Adrenal gland (tissue), 12 donors: ENCODE measurements around the gene FZR1. TPM values are rescaled to one million over a fixed set of nuclear protein-coding genes. Genes with fewer than 3 reads are reported as not detected.

Experiments used
- DNase-seq, 7 donors: peaks; one replicate each; pipeline ENCODE4 v3.0.0-alpha.2; 2019 to 2020
- H3K27ac ChIP-seq, 5 donors: fragments of 200-600 bp; sonication (generic) in 4 of 5; 1 replicate in 3 of 5; 2 replicates in 2 of 5; pipeline versions ENCODE4 v1.5.1 to v1.8.0; 2016 to 2020; ENCODE audit warnings: mild to moderate bottlenecking in 1 of 5
- H3K27me3 ChIP-seq: fragments of 200-600 bp; 2 replicates; pipeline ENCODE4 v1.8.0; 2021
- H3K36me3 ChIP-seq, 2 donors: fragments of 200-600 bp; replicated peaks in 1 of 2; 1 replicate in 1 of 2; 2 replicates in 1 of 2; pipeline versions ENCODE4 v1.5.1 to v1.8.0; 2018 to 2022
- H3K4me1 ChIP-seq, 2 donors: fragments of 200-600 bp; replicated peaks in 1 of 2; 1 replicate in 1 of 2; 2 replicates in 1 of 2; pipeline versions ENCODE4 v1.5.1 to v1.8.0; 2018 to 2021
- H3K4me3 ChIP-seq, 4 donors: fragments of 200-600 bp; sonication (generic) in 3 of 4; one replicate each; pipeline ENCODE4 v1.5.1; 2016 to 2018
- H3K9me3 ChIP-seq, 3 donors: fragments of 200-600 bp; sonication (generic) in 1 of 3; replicated peaks in 1 of 3; 1 replicate in 2 of 3; 2 replicates in 1 of 3; pipeline versions ENCODE4 v1.5.1 to v1.8.0; 2016 to 2021
- POLR2A ChIP-seq, 2 donors: fragments of 450-650 bp; IDR thresholded peaks; one replicate each; pipeline ENCODE4 v1.6.1; 2017; ENCODE audit warnings: antibody characterized with exemption in 2 of 2, mild to moderate bottlenecking in 2 of 2, moderate library complexity in 1 of 2
- whole genome bisulfite sequencing, 4 donors: extraction: QIAGEN DNeasy Blood & Tissue Kit in 2 of 4; methylation state at CpG; one replicate each; pipeline versions ENCODE4 v1.1.5 to v1.1.7; 2013 to 2017; 5-methylcytosine and 5-hydroxymethylcytosine counted together
- intact Hi-C, 2 donors: fragments of 100-400 bp; cut with DNase I; formaldehyde crosslinking; loops; one replicate each; pipeline versions ENCODE4 v1.14.1 to v1.15.0; 2022 to 2023
- polyA plus RNA-seq, 3 donors: library from polyadenylated mRNA; stranded (reverse); fragments of 200-250 nt in 2 of 3; fragments of 350-450 nt in 1 of 3; fragmentation: Illumina TruSeq in 1 of 3; extraction: RNeasy Lipid Tissue Mini Kit (QIAGEN cat#74804) in 1 of 3; gene quantifications; one replicate each; pipeline ENCODE4 v1.2.3, GENCODE V29; 2013 to 2014
- total RNA-seq, 9 donors: library from RNA; depleted of rRNA in 4 of 9; stranded (reverse); fragments of >200 nt in 4 of 9; fragments of 120-200 nt in 1 of 9; fragmentation: NEBNext Ultra II Directional in 1 of 9; extraction: Animal tissue kit (Norgen Biotek cat#: 25700) in 1 of 9; gene quantifications; one replicate each; pipeline versions ENCODE4 v1.1.0 to v1.2.4, GENCODE V29; 2013 to 2023
- TF ChIP-seq, protein P1 (sequence below), 6 experiments: fragments of 450-650 bp in 4 of 6; fragments of 200-600 bp in 2 of 6; sonication (generic) in 1 of 6; IDR thresholded peaks; 1 replicate in 5 of 6; 2 replicates in 1 of 6; pipeline versions ENCODE4 v1.5.1 to v1.8.0; 2016 to 2021; ENCODE audit warnings: antibody characterized with exemption in 6 of 6, mild to moderate bottlenecking in 2 of 6, moderate library complexity in 1 of 6
- donor health status: healthy with polysubstance abuse.
- donor health status: Bipolar disorder and iron deficiency.
- donor health status: DM: yes; HTN: yes; CAD: no.
- donor health status: DM: no; HTN: no; CAD: no.
- donor health status: DM: no; HTN: no; CAD: no.
- donor health status: DM: yes; HTN: yes; CAD: no.

Gene FZR1
- total and polyA plus RNA-seq, 12 donors: 17.9 to 85.0 (median 38.0) TPM

DNA sequence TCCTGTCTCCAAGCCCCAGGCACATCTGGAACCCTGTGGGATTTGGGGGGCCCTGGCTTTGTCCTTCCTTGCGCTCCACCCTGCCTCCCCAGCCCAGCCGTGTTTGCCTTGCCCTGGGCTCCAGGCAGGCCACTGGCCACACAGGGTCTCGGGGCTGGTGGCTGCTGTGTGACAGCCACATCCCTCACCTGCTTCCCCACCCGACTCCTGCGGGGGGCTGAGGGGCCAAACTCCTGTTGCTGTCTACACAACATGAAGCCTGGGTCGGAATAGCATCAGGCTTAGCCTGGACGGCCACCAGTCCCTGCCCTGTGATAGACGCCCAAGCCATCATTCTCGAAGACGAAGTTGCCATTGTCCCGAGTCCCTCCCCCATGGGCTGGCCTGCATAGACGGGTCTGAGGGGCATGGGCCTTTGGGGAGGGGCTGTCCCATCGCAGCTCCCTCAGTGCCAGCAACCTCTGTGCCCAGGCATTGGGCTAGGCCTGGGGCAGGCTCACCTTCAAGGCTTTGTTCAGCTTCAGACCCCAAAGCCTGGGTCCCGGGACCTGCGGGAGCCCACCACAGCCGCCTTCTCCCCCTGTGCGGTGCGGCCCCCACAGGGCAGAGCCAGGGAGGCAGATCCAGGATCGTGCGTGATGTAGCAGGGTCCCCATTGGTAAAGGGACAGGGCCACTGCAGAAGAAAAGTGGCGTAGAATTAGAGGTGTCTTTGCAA lies 17.4 kb downstream of the FZR1 start:
- H3K27ac ChIP-seq: peak overlapping the region in 3 of 5 donors; percentile 32 to 78 (median 72)
- H3K36me3 ChIP-seq: peaks cover 0 to 46% of the 10 kb centered on the region in 2 donors
- no peak overlapping the region for H3K4me3 ChIP-seq
- H3K4me1 ChIP-seq: peaks cover 15 to 30% of the 10 kb centered on the region in 2 donors
- intact Hi-C loops: no loop called here
- no peaks in the 10 kb centered on the region for H3K27me3 ChIP-seq
- no peak for TF ChIP-seq POLR2A (IDR thresholded peaks at IDR 0.05)
- TF ChIP-seq, protein P1, sequence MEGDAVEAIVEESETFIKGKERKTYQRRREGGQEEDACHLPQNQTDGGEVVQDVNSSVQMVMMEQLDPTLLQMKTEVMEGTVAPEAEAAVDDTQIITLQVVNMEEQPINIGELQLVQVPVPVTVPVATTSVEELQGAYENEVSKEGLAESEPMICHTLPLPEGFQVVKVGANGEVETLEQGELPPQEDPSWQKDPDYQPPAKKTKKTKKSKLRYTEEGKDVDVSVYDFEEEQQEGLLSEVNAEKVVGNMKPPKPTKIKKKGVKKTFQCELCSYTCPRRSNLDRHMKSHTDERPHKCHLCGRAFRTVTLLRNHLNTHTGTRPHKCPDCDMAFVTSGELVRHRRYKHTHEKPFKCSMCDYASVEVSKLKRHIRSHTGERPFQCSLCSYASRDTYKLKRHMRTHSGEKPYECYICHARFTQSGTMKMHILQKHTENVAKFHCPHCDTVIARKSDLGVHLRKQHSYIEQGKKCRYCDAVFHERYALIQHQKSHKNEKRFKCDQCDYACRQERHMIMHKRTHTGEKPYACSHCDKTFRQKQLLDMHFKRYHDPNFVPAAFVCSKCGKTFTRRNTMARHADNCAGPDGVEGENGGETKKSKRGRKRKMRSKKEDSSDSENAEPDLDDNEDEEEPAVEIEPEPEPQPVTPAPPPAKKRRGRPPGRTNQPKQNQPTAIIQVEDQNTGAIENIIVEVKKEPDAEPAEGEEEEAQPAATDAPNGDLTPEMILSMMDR (IDR thresholded peaks at IDR 0.05): no peak
- DNase-seq: no peak
- no peaks in the 10 kb centered on the region for H3K9me3 ChIP-seq
- 84 to 88% (median 86%) methylated on average over 7 to 21 of the region's 21 CpGs for WGBS, 4 donors

DNA sequence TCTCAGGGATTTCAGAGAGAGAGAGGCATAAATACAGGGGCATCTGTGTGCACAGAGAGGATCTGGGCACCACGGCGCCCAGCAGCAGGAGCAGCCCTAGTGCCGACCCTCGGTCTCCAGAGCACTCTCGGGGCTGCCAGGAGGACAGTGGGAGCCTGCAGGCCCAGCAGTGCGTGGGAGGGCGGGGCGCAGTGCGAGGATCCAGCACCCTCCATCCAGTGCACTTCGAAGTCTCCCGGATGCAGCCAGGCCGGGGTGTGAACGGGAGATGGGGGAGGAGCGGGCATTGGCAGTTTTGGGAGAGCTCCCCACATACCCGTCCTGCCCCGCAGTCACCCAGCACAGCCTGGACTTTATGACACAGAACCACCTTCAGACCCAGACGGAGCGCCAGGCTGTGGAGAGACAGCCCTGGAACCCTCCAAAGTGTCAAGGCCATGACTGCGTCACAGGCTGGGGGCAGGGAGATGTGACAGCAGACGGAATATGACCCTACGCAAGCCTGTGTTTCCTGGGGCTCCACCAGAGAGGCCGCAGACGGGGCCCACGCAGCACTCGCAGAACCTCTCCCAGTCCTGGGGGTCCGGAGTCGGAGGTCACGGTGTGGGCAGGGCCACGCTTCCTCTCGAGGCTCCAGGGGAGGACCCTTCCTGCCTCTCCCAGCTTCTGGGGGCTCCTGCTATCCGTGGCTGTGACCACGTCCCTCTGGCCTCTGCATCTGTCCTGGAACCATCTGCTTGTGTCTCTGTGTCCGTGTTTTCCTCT lies 18.1 kb downstream of the FZR1 start:
- intact Hi-C loops: no loop called here
- Histone ChIP-seq H3K4me1 (peaks cover 15 to 30% of the 10 kb centered on the region in 2 donors), H3K9me3 (no peaks in the 10 kb centered on the region), H3K27me3 (no peaks in the 10 kb centered on the region), H3K4me3 (no peak overlapping the region), H3K36me3 (peaks cover 0 to 46% of the 10 kb centered on the region in 2 donors), H3K27ac (peak overlapping the region in 4 of 5 donors; percentile 10 to 78 (median 58))
- peak; percentile 89 to 96 (median 93) for DNase-seq
- TF ChIP-seq, protein P1 (IDR thresholded peaks at IDR 0.05): no peak
- peak in 1 of 2 donors; percentile 59 for TF ChIP-seq POLR2A (IDR thresholded peaks at IDR 0.05)
- 55 to 68% (median 60%) methylated on average over 3 to 33 of the region's 33 CpGs for WGBS, 4 donors

DNA sequence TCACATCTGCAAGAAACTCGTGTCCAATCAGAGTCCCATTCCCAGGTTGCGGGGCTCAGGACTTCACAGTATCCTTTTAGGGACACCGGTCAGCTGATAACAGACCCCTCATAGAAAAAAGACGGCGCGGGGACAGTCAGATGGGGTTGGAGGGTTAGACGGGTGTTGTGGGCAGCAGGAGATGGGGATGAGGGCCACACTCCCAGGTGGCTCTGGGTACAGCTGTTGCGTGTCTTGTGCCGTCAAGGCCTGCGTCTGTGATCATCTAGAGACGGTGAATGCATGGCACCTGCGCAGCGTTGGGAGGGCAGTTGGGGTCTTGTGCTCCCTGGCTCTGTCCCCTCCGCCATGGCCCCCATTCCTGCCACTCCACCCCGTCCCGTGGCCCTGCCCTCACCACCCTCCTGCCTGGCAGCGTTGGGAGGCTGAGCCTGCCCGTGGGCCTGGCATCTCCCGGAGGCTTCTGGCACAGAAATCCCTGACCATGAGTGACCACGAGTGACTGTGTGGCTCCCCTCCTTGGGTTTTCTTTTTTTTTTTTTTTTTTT lies 18.9 kb downstream of the FZR1 start:
- WGBS, 4 donors: 83 to 88% (median 85%) methylated on average over 20 of the region's 20 CpGs
- H3K36me3 ChIP-seq: peaks cover 0 to 46% of the 10 kb centered on the region in 2 donors
- H3K27ac ChIP-seq: peak overlapping the region in 3 of 5 donors; percentile 10 to 78 (median 43)
- no peaks in the 10 kb centered on the region for H3K9me3 ChIP-seq
- TF ChIP-seq, protein P1 (IDR thresholded peaks at IDR 0.05): no peak
- TF ChIP-seq POLR2A (IDR thresholded peaks at IDR 0.05): no peak
- H3K4me1 ChIP-seq: peaks cover 15 to 30% of the 10 kb centered on the region in 2 donors
- no peak overlapping the region for H3K4me3 ChIP-seq
- DNase-seq: peak in 1 of 7 donors; percentile 22
- H3K27me3 ChIP-seq: no peaks in the 10 kb centered on the region
- intact Hi-C loops: no loop called here
